GM23338 (cell line): ENCODE data around the gene SEPTIN7. TPM values are rescaled to one million over a fixed set of nuclear protein-coding genes. Genes with fewer than 3 reads are reported as not detected.

ENCODE experiments used
- ATAC-seq: fragments of 200-7000 bp; cut with Tn5 transposase; 3 replicates; pipeline ENCODE4 v1.9.1; 2020
- DNase-seq: peaks from one replicate; pipeline ENCODE4 v3.0.0-alpha.2; 2015; ENCODE audit warnings: low spot score
- H2AFZ ChIP-seq: fragments of 200-600 bp; sonication (generic); 2 replicates; pipeline ENCODE4 v1.8.0; 2016; ENCODE audit warnings: antibody characterized with exemption, mild to moderate bottlenecking, moderate library complexity
- H3F3A ChIP-seq: fragments of 200-600 bp; sonication (generic); replicated peaks from 2 replicates; pipeline ENCODE4 v1.8.0; 2017; ENCODE audit warnings: antibody characterized with exemption, mixed run types, low read depth
- H3K27ac ChIP-seq: fragments of 200-600 bp; sonication (generic); 2 replicates; pipeline ENCODE4 v1.6.1; 2016; ENCODE audit warnings: low read depth
- H3K27me3 ChIP-seq: fragments of 200-600 bp; sonication (generic); 2 replicates; pipeline ENCODE4 v1.8.0; 2016; ENCODE audit warnings: mild to moderate bottlenecking, mixed run types, moderate library complexity; ENCODE audit not compliant: insufficient read depth
- H3K36me3 ChIP-seq: fragments of 200-600 bp; sonication (generic); 2 replicates; pipeline ENCODE4 v1.8.0; 2016; ENCODE audit warnings: mild to moderate bottlenecking; ENCODE audit not compliant: insufficient read depth
- H3K4me1 ChIP-seq: fragments of 200-600 bp; sonication (generic); 2 replicates; pipeline ENCODE4 v1.8.0; 2016; ENCODE audit warnings: mild to moderate bottlenecking, moderate library complexity; ENCODE audit not compliant: insufficient read depth
- H3K4me2 ChIP-seq: fragments of 200-600 bp; sonication (generic); 2 replicates; pipeline ENCODE4 v1.7.1; 2017; ENCODE audit warnings: mixed run types
- H3K4me3 ChIP-seq: fragments of 200-600 bp; sonication (generic); 2 replicates; pipeline ENCODE4 v1.6.1; 2016; ENCODE audit warnings: mixed run types
- H3K79me2 ChIP-seq: fragments of 200-600 bp; sonication (generic); replicated peaks from 2 replicates; pipeline ENCODE4 v1.8.0; 2017; ENCODE audit warnings: mild to moderate bottlenecking; ENCODE audit not compliant: insufficient read depth
- H3K9me2 ChIP-seq: fragments of 200-600 bp; sonication (generic); 2 replicates; pipeline ENCODE4 v1.8.0; 2017; ENCODE audit not compliant: insufficient read depth
- H4K20me1 ChIP-seq: fragments of 200-600 bp; sonication (generic); replicated peaks from 2 replicates; pipeline ENCODE4 v1.8.0; 2017; ENCODE audit warnings: mild to moderate bottlenecking; ENCODE audit not compliant: insufficient read depth
- H3K27ac Mint-ChIP-seq: 2 replicates; pipeline ENCODE4 v1.8.0; 2020; ENCODE audit warnings: inconsistent platforms, mild to moderate bottlenecking, moderate library complexity, mixed read lengths
- H3K27me3 Mint-ChIP-seq: 3 replicates; pipeline ENCODE4 v1.8.0; 2022; ENCODE audit warnings: low read depth, mild to moderate bottlenecking, moderate library complexity, mixed read lengths, inconsistent platforms; ENCODE audit not compliant: insufficient read depth, poor library complexity
- H3K36me3 Mint-ChIP-seq: 3 replicates; pipeline ENCODE4 v1.8.0; 2021; ENCODE audit warnings: low read depth, mild to moderate bottlenecking, inconsistent platforms, moderate library complexity, mixed read lengths
- H3K4me1 Mint-ChIP-seq: 3 replicates; pipeline ENCODE4 v1.8.0; 2020; ENCODE audit warnings: mild to moderate bottlenecking, inconsistent platforms, mixed read lengths
- H3K4me3 Mint-ChIP-seq: 3 replicates; pipeline ENCODE4 v1.8.0; 2021; ENCODE audit warnings: moderate library complexity, mild to moderate bottlenecking, inconsistent platforms, mixed read lengths
- H3K9me3 Mint-ChIP-seq: 3 replicates; pipeline ENCODE4 v1.8.0; 2020; ENCODE audit warnings: moderate library complexity, mild to moderate bottlenecking, inconsistent platforms, mixed read lengths
- CTCF ChIP-seq, 2 experiments: fragments of 200-600 bp in 1 of 2; sonication (generic) in 1 of 2; conservative IDR thresholded peaks; 2 replicates each; pipeline versions ENCODE4 v1.5.1 to v1.6.1; 2016 to 2017; ENCODE audit warnings: antibody characterized with exemption in 2 of 2, low read depth in 2 of 2, mild to moderate bottlenecking in 2 of 2, moderate library complexity in 1 of 2
- POLR2AphosphoS5 ChIP-seq: IDR thresholded peaks from 2 replicates; pipeline ENCODE4 v1.6.1; 2016; ENCODE audit warnings: antibody characterized with exemption, low read depth
- ZNF462 ChIP-seq: fragments of 250-450 bp; sonication (Bioruptor Pico); IDR thresholded peaks from 2 replicates; pipeline ENCODE4 v1.5.0; 2020; ENCODE audit warnings: mild to moderate bottlenecking, moderate library complexity
- polyA plus RNA-seq: library from polyadenylated mRNA; unstranded; fragments of >200 nt; fragmentation: Nextera tagmentation; extraction: Ambion mirVana; gene quantifications from 2 replicates; pipeline ENCODE4 v1.2.1, GENCODE V29; 2016
- total RNA-seq: library from RNA; depleted of rRNA; stranded (reverse); fragments of >200 nt; shearing (Covaris generic); gene quantifications from 2 replicates; pipeline ENCODE4 v1.2.3, GENCODE V29; 2014

The SEPTIN7 gene
- total and polyA plus RNA-seq, 2 experiments from 2014 or later: 210 to 499 TPM

- no peaks in the 10 kb centered on the region for H3F3A ChIP-seq
- peaks cover 83% of the 10 kb centered on the region for H3K79me2 ChIP-seq
- Mint-ChIP-seq H3K4me3 (no peak overlapping the region; the same call in 2 of the 3 replicates), H3K9me3 (no peaks in the 10 kb centered on the region), H3K36me3 (peaks cover 6% of the 10 kb centered on the region; the same call in 2 of the 3 replicates), H3K27me3 (no peaks in the 10 kb centered on the region), H3K27ac (no peak overlapping the region), H3K4me1 (peaks cover 5% of the 10 kb centered on the region; the same call in 1 of the 3 replicates)
- ATAC-seq (no peak), DNase-seq (no peak)
- TF ChIP-seq CTCF (conservative IDR thresholded peaks at IDR 0.05; ENCODE audit: low read depth in 2 of 2) (0 out of 4 replicates have a peak, but pooled peaks of 1 of the 2 experiments have one; percentile 17), ZNF462 (CRISPR knock-in tag) (no peak), POLR2AphosphoS5 (no peak)
- H3K27me3 ChIP-seq: no peaks in the 10 kb centered on the region
- peaks cover 8% of the 10 kb centered on the region for H4K20me1 ChIP-seq
- no peak overlapping the region for H2AFZ ChIP-seq
- no peak overlapping the region for H3K4me2 ChIP-seq
- H3K27ac ChIP-seq: no peak overlapping the region
- H3K36me3 ChIP-seq: no peaks in the 10 kb centered on the region; the same call in 1 of the 2 replicates
- peaks cover 6% of the 10 kb centered on the region for H3K4me1 ChIP-seq
- no peak overlapping the region for H3K4me3 ChIP-seq
- no peaks in the 10 kb centered on the region for H3K9me2 ChIP-seq
Observed at GRCh38 chr7:35839860-35840854, 39.3 kb downstream of the SEPTIN7 start.
